ENCODE measurements around the gene RASSF7.
"Not testable (repeated sequence)": the region's sequence is repeated elsewhere in the genome, so short reads cannot be mapped to it uniquely, and the experiment has no call there.

- not testable (repeated sequence) for TF ChIP-seq EZH2 (IDR thresholded peaks at IDR 0.05; ENCODE audit: insufficient read depth, poor library complexity, severe bottlenecking); EZH2phosphoT487 (IDR thresholded peaks at IDR 0.05; ENCODE audit: insufficient read depth, low read depth)
Measured at GRCh38 chr11:574031-574570, 13.3 kb downstream of the RASSF7 start.

All from GM23248 (cell line).